Peyer's patch (tissue), 4 donors: ENCODE measurements around the gene GCN1. TPM values are rescaled to one million over a fixed set of nuclear protein-coding genes. Genes with fewer than 3 reads are reported as not detected.
A peak's percentile ranks its signal among the peaks of the same experiment; 100 is the strongest.

Experiments
- DNase-seq, 3 donors: peaks; one replicate each; pipeline ENCODE4 v3.0.0-alpha.2; 2017 to 2019
- H3K27ac ChIP-seq, 4 donors: fragments of 200-600 bp; sonication (generic); one replicate each; pipeline ENCODE4 v1.5.1; 2016 to 2019
- H3K27me3 ChIP-seq, 2 donors: fragments of 200-600 bp; sonication (generic); one replicate each; pipeline ENCODE4 v1.5.1; 2019
- H3K36me3 ChIP-seq, 3 donors: fragments of 200-600 bp; sonication (generic); one replicate each; pipeline ENCODE4 v1.5.1; 2016 to 2019
- H3K4me1 ChIP-seq, 4 donors: fragments of 200-600 bp; sonication (generic); one replicate each; pipeline ENCODE4 v1.5.1; 2016 to 2019
- H3K4me3 ChIP-seq, 4 donors: fragments of 200-600 bp; sonication (generic); 1 replicate in 3 of 4; 2 replicates in 1 of 4; pipeline ENCODE4 v1.5.1; 2016 to 2019; ENCODE audit warnings: mild to moderate bottlenecking in 1 of 4
- H3K9me3 ChIP-seq, 4 donors: fragments of 200-600 bp; sonication (generic); one replicate each; pipeline ENCODE4 v1.5.1; 2016 to 2019; ENCODE audit warnings: mild to moderate bottlenecking in 1 of 4
- POLR2A ChIP-seq, 2 donors: fragments of 450-650 bp; IDR thresholded peaks; one replicate each; pipeline ENCODE4 v1.5.1; 2017; ENCODE audit warnings: antibody characterized with exemption in 2 of 2, mild to moderate bottlenecking in 2 of 2, moderate library complexity in 2 of 2
- total RNA-seq, 4 donors: library from RNA; depleted of rRNA; stranded (reverse); fragments of >200 nt; gene quantifications; one replicate each; pipeline ENCODE4 v1.1.0, GENCODE V29; 2016
- TF ChIP-seq, protein P1 (sequence below), 6 experiments: fragments of 450-650 bp in 4 of 6; fragments of 200-600 bp in 2 of 6; sonication (generic) in 1 of 6; IDR thresholded peaks; one replicate each; pipeline ENCODE4 v1.5.1; 2017 to 2019; ENCODE audit warnings: antibody characterized with exemption in 6 of 6, mild to moderate bottlenecking in 3 of 6, moderate library complexity in 1 of 6

GCN1 gene
- total RNA-seq, 4 donors from 2014 or later: 64.1 to 171 (median 126) TPM

DNA sequence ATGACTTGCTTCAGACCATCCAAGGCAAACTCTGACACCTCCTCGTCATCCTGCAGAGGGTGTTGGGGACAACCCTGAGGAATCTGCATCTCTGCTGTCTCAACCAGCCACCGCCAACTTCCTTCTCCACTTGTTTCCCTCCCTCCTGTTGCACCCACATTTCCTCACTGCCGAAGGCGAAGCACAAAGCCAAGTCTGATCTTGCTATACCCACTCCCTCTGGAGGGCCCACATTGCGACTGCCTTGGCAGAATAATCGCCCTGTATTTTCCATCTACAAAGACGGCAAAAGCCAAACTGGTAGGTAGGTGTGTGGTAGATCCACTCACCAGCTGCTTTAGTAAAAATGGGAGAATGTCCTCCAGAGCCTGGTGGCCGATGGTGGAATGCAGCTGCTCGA, 56.1 kb downstream of the GCN1 start:
- H3K4me3 ChIP-seq: no peak overlapping the region
- no peak overlapping the region for H3K27ac ChIP-seq
- TF ChIP-seq, protein P1, sequence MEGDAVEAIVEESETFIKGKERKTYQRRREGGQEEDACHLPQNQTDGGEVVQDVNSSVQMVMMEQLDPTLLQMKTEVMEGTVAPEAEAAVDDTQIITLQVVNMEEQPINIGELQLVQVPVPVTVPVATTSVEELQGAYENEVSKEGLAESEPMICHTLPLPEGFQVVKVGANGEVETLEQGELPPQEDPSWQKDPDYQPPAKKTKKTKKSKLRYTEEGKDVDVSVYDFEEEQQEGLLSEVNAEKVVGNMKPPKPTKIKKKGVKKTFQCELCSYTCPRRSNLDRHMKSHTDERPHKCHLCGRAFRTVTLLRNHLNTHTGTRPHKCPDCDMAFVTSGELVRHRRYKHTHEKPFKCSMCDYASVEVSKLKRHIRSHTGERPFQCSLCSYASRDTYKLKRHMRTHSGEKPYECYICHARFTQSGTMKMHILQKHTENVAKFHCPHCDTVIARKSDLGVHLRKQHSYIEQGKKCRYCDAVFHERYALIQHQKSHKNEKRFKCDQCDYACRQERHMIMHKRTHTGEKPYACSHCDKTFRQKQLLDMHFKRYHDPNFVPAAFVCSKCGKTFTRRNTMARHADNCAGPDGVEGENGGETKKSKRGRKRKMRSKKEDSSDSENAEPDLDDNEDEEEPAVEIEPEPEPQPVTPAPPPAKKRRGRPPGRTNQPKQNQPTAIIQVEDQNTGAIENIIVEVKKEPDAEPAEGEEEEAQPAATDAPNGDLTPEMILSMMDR (IDR thresholded peaks at IDR 0.05): no peak
- TF ChIP-seq POLR2A (IDR thresholded peaks at IDR 0.05): no peak
- H3K36me3 ChIP-seq: peaks cover 0 to 100% (median 0%) of the 10 kb centered on the region in 3 donors
- H3K4me1 ChIP-seq: no peaks in the 10 kb centered on the region
- H3K9me3 ChIP-seq: no peaks in the 10 kb centered on the region
- DNase-seq: no peak
- no peaks in the 10 kb centered on the region for H3K27me3 ChIP-seq

DNA sequence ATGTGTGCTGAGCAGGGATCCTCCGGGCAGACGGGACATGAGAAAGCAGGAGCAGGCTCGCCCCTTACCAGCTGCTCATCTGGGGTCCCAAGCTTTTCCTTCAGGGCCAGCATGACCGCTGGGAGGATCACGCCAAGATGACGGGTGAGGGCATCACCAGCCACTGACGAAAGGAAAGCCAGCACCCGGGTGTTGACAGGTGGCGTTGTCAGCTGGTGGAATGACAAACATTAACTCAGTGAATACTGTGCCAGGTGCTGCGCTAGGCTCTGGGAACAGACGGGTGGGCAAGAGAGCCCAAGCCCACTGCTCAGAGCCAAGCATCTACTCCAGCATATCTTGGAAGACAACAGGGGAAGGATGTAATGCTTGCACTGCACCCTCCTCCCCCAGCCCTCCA, 56.7 kb downstream of the GCN1 start:
- Histone ChIP-seq H3K36me3 (peaks cover 0 to 100% (median 0%) of the 10 kb centered on the region in 3 donors), H3K4me3 (no peak overlapping the region), H3K27me3 (no peaks in the 10 kb centered on the region), H3K27ac (no peak overlapping the region), H3K9me3 (no peaks in the 10 kb centered on the region), H3K4me1 (no peaks in the 10 kb centered on the region)
- TF ChIP-seq, protein P1 (IDR thresholded peaks at IDR 0.05): no peak
- TF ChIP-seq POLR2A (IDR thresholded peaks at IDR 0.05): no peak
- no peak for DNase-seq

DNA sequence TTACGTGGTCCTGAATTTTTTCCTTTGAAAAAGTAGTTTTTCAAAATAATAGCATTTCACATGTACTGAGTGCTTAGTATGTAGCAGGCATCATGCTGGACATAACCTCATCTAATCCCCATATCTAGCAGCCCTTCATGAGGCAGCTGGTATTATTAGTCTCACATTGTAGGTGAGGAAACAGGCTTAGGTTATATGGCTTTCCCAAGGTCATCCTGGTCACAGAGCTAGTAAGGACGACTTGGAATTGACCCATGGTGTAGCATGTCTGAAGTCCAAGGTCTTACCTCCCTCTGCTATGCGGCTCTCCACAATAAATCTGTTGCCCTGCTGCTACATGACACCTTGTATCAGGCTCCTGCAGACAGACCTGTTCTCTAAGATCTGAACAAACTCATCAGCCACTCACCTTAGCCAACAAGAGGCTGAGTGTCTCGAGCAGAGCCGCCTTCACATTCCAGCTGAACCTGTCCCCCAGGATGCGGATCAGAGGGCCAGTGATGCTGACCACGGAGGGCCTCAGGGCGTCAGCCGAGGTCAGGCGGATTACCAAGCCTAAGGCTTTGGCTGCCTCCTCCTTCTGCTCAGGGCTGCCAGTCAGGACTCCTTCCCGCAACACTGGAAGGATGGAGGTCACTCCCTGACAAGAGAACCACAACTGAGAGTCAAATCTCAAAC, 58.3 kb downstream of the GCN1 start:
- H3K4me1 ChIP-seq: peaks cover 0 to 6% (median 0%) of the 10 kb centered on the region in 4 donors
- peaks cover 0 to 100% (median 0%) of the 10 kb centered on the region in 3 donors for H3K36me3 ChIP-seq
- no peaks in the 10 kb centered on the region for H3K27me3 ChIP-seq
- no peak overlapping the region for H3K27ac ChIP-seq
- no peaks in the 10 kb centered on the region for H3K9me3 ChIP-seq
- DNase-seq: no peak
- TF ChIP-seq, protein P1 (IDR thresholded peaks at IDR 0.05): no peak
- TF ChIP-seq POLR2A (IDR thresholded peaks at IDR 0.05): no peak
- no peak overlapping the region for H3K4me3 ChIP-seq

DNA sequence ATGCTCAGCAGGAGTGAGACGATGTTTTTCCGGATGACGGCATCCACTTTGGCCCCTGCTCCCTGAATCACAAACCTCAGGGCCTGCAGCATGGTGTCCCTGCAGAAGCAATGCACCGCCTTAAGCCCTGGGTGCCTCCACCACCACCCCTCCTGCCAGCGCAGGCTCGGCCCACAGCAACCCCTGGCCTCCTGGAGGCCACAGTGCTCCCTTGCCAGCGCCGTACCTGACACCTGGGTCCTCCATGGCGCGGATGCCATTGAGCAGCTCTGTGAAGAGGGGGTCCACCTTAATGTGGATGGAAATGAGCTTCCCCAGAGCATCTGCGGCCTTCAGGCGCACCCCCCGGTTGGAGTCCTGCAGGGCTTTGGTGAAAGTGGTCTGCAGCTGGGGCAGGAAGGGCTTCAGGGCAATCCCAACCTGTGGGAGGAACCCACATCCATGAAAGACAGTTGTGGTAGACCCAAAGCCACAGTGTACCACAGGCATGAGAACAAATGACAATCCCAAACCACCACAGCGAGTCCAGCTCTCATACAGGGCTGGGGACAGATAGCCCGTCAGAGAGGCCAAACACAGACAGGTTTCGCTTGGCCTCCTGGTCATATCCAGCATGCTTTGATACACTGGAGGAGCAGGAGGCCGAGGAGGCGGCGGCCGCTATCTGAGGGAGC, 60.1 kb downstream of the GCN1 start:
- Histone ChIP-seq H3K27ac (no peak overlapping the region), H3K36me3 (peaks cover 0 to 100% (median 0%) of the 10 kb centered on the region in 3 donors), H3K4me3 (no peak overlapping the region), H3K4me1 (peaks cover 0 to 6% (median 0%) of the 10 kb centered on the region in 4 donors), H3K9me3 (no peaks in the 10 kb centered on the region), H3K27me3 (no peaks in the 10 kb centered on the region)
- TF ChIP-seq, protein P1 (IDR thresholded peaks at IDR 0.05): no peak
- DNase-seq: peak in 1 of 3 donors; percentile 39

DNA sequence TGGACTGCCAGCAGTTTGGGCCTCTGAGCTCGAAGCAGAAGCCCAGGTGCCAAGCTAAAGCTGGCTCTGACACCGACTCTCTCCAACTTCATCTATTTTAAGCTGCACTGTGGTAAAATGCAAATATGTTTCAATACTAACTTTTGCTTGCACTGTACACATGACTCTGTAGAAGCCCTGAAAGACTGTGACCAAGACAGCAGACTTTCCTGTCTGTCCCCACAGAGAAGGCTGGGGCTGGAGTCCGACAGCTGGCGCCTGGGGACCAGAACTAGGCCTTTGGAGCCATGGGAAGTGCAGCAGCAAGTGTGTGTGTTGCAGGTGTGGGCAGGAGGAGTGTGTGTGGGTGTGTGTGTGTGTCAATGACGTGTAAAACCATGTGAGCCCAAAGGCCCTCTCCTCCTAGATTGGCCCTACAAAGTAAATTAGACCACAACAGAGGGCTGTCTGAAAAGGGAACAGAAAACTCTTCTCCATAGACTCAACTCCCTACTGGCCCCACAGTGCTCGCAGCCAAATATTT, 61.6 kb downstream of the GCN1 start:
- H3K36me3 ChIP-seq: peaks cover 0 to 100% (median 0%) of the 10 kb centered on the region in 3 donors
- H3K4me1 ChIP-seq: peaks cover 0 to 6% (median 0%) of the 10 kb centered on the region in 4 donors
- TF ChIP-seq POLR2A (IDR thresholded peaks at IDR 0.05): no peak
- TF ChIP-seq, protein P1 (IDR thresholded peaks at IDR 0.05): no peak
- no peak overlapping the region for H3K4me3 ChIP-seq
- DNase-seq: peak; percentile 29 to 78 (median 66)
- H3K27ac ChIP-seq: peak overlapping the region in 1 of 4 donors; percentile 49
- H3K27me3 ChIP-seq: no peaks in the 10 kb centered on the region
- no peaks in the 10 kb centered on the region for H3K9me3 ChIP-seq
